ENCODE measurements around the gene TRAF3IP1.
"Not testable (repeated sequence)": the region's sequence is repeated elsewhere in the genome, so short reads cannot be mapped to it uniquely, and the experiment has no call there.

The TRAF3IP1 gene

GRCh38 chr2:238433941-238434845 is 113.9 kb downstream of the TRAF3IP1 start:
- no peak for DNase-seq

- DNase-seq: no peak
These were observed 114.8 kb downstream of the TRAF3IP1 start for GRCh38 chr2:238434846-238435751.

- no peak for DNase-seq
These were observed 115.4 kb downstream of the TRAF3IP1 start for GRCh38 chr2:238435752-238436096.

GRCh38 chr2:238438856-238439849 is 118.8 kb downstream of the TRAF3IP1 start:
- no peak for DNase-seq

- DNase-seq: no peak
These were observed 119.6 kb downstream of the TRAF3IP1 start for GRCh38 chr2:238439917-238440316.

- no peak for DNase-seq
These were observed 120.0 kb downstream of the TRAF3IP1 start for GRCh38 chr2:238440331-238440730.

- DNase-seq: no peak
These were observed 120.4 kb downstream of the TRAF3IP1 start for GRCh38 chr2:238440767-238441166.

GRCh38 chr2:238441262-238442114 is 121.2 kb downstream of the TRAF3IP1 start:
- no peak for DNase-seq

- not testable (repeated sequence) for DNase-seq
These were observed 121.9 kb downstream of the TRAF3IP1 start for GRCh38 chr2:238442257-238442656.

GRCh38 chr2:238444242-238444641 is 123.9 kb downstream of the TRAF3IP1 start:
- DNase-seq: no peak

- DNase-seq: peak; percentile 34
These were observed 125.3 kb downstream of the TRAF3IP1 start for GRCh38 chr2:238445409-238446190.

GRCh38 chr2:238446371-238446770 is 126.1 kb downstream of the TRAF3IP1 start:
- no peak for DNase-seq

GRCh38 chr2:238448031-238448955 is 128.0 kb downstream of the TRAF3IP1 start:
- DNase-seq: no peak

- no peak for DNase-seq
These were observed 128.9 kb downstream of the TRAF3IP1 start for GRCh38 chr2:238449241-238449640.

GRCh38 chr2:238449909-238450417 is 129.6 kb downstream of the TRAF3IP1 start:
- no peak for DNase-seq

- no peak for DNase-seq
These were observed 130.1 kb downstream of the TRAF3IP1 start for GRCh38 chr2:238450440-238450861.

All from retina (tissue), 1 donor.